Measurements from ENCODE around the gene AUTS2. TPM values are rescaled to one million over a fixed set of nuclear protein-coding genes. Genes with fewer than 3 reads are reported as not detected.

AUTS2 gene
- polyA plus RNA-seq, 1 donor from 2014 or later, result 8.9 TPM

GRCh38 chr7:69898189-69898588 lies 299.9 kb downstream of the AUTS2 start:
- H3K9me3 Mint-ChIP-seq, result peaks cover 0 to 1% (median 0%) of the 10 kb centered on the region in 3 donors
- H3K36me3 Mint-ChIP-seq, result peaks cover 1% of the 10 kb centered on the region
- H3K4me1 Mint-ChIP-seq, result peaks cover 7 to 15% (median 11%) of the 10 kb centered on the region in 3 donors
- H3K4me3 Mint-ChIP-seq, result no peak overlapping the region
- no peak overlapping the region for H3K27ac Mint-ChIP-seq
- H3K27me3 Mint-ChIP-seq, result no peaks in the 10 kb centered on the region

GRCh38 chr7:69903410-69903809 lies 305.1 kb downstream of the AUTS2 start:
- Mint-ChIP-seq H3K4me1 (peaks cover 10 to 17% (median 13%) of the 10 kb centered on the region in 3 donors), H3K9me3 (peaks cover 0 to 2% (median 0%) of the 10 kb centered on the region in 3 donors), H3K36me3 (peaks cover 1% of the 10 kb centered on the region), H3K4me3 (no peak overlapping the region), H3K27ac (no peak overlapping the region), H3K27me3 (no peaks in the 10 kb centered on the region)

GRCh38 chr7:69906283-69906995 lies 308.2 kb downstream of the AUTS2 start:
- peaks cover 0 to 7% (median 0%) of the 10 kb centered on the region in 3 donors for H3K9me3 Mint-ChIP-seq
- no peaks in the 10 kb centered on the region for H3K27me3 Mint-ChIP-seq
- peaks cover 5 to 15% (median 11%) of the 10 kb centered on the region in 3 donors for H3K4me1 Mint-ChIP-seq
- peak overlapping the region in 1 of 3 donors; percentile 21 for H3K27ac Mint-ChIP-seq
- peak overlapping the region in 2 of 4 donors; percentile 13 to 67 for H3K4me3 Mint-ChIP-seq
- H3K36me3 Mint-ChIP-seq, result peaks cover 2% of the 10 kb centered on the region

GRCh38 chr7:69907720-69908119 lies 309.4 kb downstream of the AUTS2 start:
- Mint-ChIP-seq H3K27me3 (no peaks in the 10 kb centered on the region), H3K9me3 (peaks cover 0 to 10% (median 0%) of the 10 kb centered on the region in 3 donors), H3K4me3 (no peak overlapping the region), H3K27ac (peak overlapping the region in 1 of 3 donors; percentile 71), H3K36me3 (peaks cover 2% of the 10 kb centered on the region), H3K4me1 (peaks cover 0 to 12% (median 11%) of the 10 kb centered on the region in 3 donors)

GRCh38 chr7:69908454-69908853 lies 310.2 kb downstream of the AUTS2 start:
- Mint-ChIP-seq H3K9me3 (peaks cover 0 to 10% (median 0%) of the 10 kb centered on the region in 3 donors), H3K4me3 (no peak overlapping the region), H3K27me3 (no peaks in the 10 kb centered on the region), H3K27ac (peak overlapping the region in 1 of 3 donors; percentile 35), H3K4me1 (peaks cover 0 to 12% (median 11%) of the 10 kb centered on the region in 3 donors), H3K36me3 (peaks cover 2% of the 10 kb centered on the region)

- no peaks in the 10 kb centered on the region for H3K27me3 Mint-ChIP-seq
- H3K4me1 Mint-ChIP-seq, result peaks cover 0 to 12% (median 8%) of the 10 kb centered on the region in 3 donors
- peaks cover 0 to 9% (median 0%) of the 10 kb centered on the region in 3 donors for H3K9me3 Mint-ChIP-seq
- peaks cover 2% of the 10 kb centered on the region for H3K36me3 Mint-ChIP-seq
- H3K27ac Mint-ChIP-seq, result no peak overlapping the region
- peak overlapping the region in 1 of 4 donors; percentile 33 for H3K4me3 Mint-ChIP-seq
Observed at GRCh38 chr7:69910150-69910549, 311.9 kb downstream of the AUTS2 start.

- H3K4me3 Mint-ChIP-seq, result no peak overlapping the region
- H3K9me3 Mint-ChIP-seq, result peaks cover 0 to 9% (median 0%) of the 10 kb centered on the region in 3 donors
- H3K27ac Mint-ChIP-seq, result no peak overlapping the region
- peaks cover 0 to 8% (median 5%) of the 10 kb centered on the region in 3 donors for H3K4me1 Mint-ChIP-seq
- H3K36me3 Mint-ChIP-seq, result peaks cover 2% of the 10 kb centered on the region
- no peaks in the 10 kb centered on the region for H3K27me3 Mint-ChIP-seq
Observed at GRCh38 chr7:69911337-69911736, 313.1 kb downstream of the AUTS2 start.

- Mint-ChIP-seq H3K27me3 (no peaks in the 10 kb centered on the region), H3K36me3 (peaks cover 2% of the 10 kb centered on the region), H3K9me3 (peaks cover 0 to 9% (median 0%) of the 10 kb centered on the region in 3 donors), H3K4me1 (peaks cover 0 to under 1% (median 0%) of the 10 kb centered on the region in 3 donors), H3K4me3 (no peak overlapping the region), H3K27ac (no peak overlapping the region)
Observed at GRCh38 chr7:69912141-69912540, 313.9 kb downstream of the AUTS2 start.

GRCh38 chr7:69912846-69913245 lies 314.6 kb downstream of the AUTS2 start:
- H3K27ac Mint-ChIP-seq, result no peak overlapping the region
- H3K9me3 Mint-ChIP-seq, result peaks cover 0 to 9% (median 0%) of the 10 kb centered on the region in 3 donors
- H3K4me1 Mint-ChIP-seq, result peaks cover 0 to 1% (median 0%) of the 10 kb centered on the region in 3 donors
- peaks cover 2% of the 10 kb centered on the region for H3K36me3 Mint-ChIP-seq
- no peaks in the 10 kb centered on the region for H3K27me3 Mint-ChIP-seq
- no peak overlapping the region for H3K4me3 Mint-ChIP-seq

- Mint-ChIP-seq H3K36me3 (peaks cover 2% of the 10 kb centered on the region), H3K27me3 (no peaks in the 10 kb centered on the region), H3K27ac (no peak overlapping the region), H3K4me1 (peaks cover 0 to 5% (median 1%) of the 10 kb centered on the region in 3 donors), H3K9me3 (no peaks in the 10 kb centered on the region), H3K4me3 (no peak overlapping the region)
Observed at GRCh38 chr7:69919426-69920111, 321.3 kb downstream of the AUTS2 start.

GRCh38 chr7:69920797-69921196 lies 322.5 kb downstream of the AUTS2 start:
- H3K27ac Mint-ChIP-seq, result no peak overlapping the region
- H3K9me3 Mint-ChIP-seq, result peaks cover 0 to 6% (median 2%) of the 10 kb centered on the region in 3 donors
- no peak overlapping the region for H3K4me3 Mint-ChIP-seq
- H3K4me1 Mint-ChIP-seq, result peaks cover 0 to 5% (median 1%) of the 10 kb centered on the region in 3 donors
- no peaks in the 10 kb centered on the region for H3K27me3 Mint-ChIP-seq
- peaks cover 2% of the 10 kb centered on the region for H3K36me3 Mint-ChIP-seq

GRCh38 chr7:69922026-69922803 lies 323.9 kb downstream of the AUTS2 start:
- H3K36me3 Mint-ChIP-seq, result peaks cover 2% of the 10 kb centered on the region
- peaks cover 0 to 5% (median under 1%) of the 10 kb centered on the region in 3 donors for H3K4me1 Mint-ChIP-seq
- H3K4me3 Mint-ChIP-seq, result no peak overlapping the region

GRCh38 chr7:69927461-69927860 lies 329.2 kb downstream of the AUTS2 start:
- Mint-ChIP-seq H3K36me3 (no peaks in the 10 kb centered on the region), H3K27ac (no peak overlapping the region), H3K9me3 (peaks cover 0 to 6% (median 3%) of the 10 kb centered on the region in 3 donors), H3K4me1 (peaks cover 0 to 16% (median 3%) of the 10 kb centered on the region in 3 donors), H3K4me3 (no peak overlapping the region), H3K27me3 (no peaks in the 10 kb centered on the region)

More at GRCh38 chr7:69922026-69922803, 323.9 kb downstream of the AUTS2 start:
- H3K9me3 Mint-ChIP-seq, result peaks cover 0 to 6% (median 3%) of the 10 kb centered on the region in 3 donors
- no peak overlapping the region for H3K27ac Mint-ChIP-seq
- H3K27me3 Mint-ChIP-seq, result no peaks in the 10 kb centered on the region

- Mint-ChIP-seq H3K4me1 (peaks cover 0 to 11% (median 3%) of the 10 kb centered on the region in 3 donors), H3K4me3 (no peak overlapping the region), H3K36me3 (no peaks in the 10 kb centered on the region), H3K27me3 (no peaks in the 10 kb centered on the region), H3K27ac (no peak overlapping the region), H3K9me3 (peaks cover 0 to 6% (median 3%) of the 10 kb centered on the region in 3 donors)
Observed at GRCh38 chr7:69928621-69929020, 330.3 kb downstream of the AUTS2 start.

Data from IgD-negative memory B cell (primary cell).